HPDE6-E6E7 (cell line): Measurements from ENCODE around the gene IGFBP4.

Source experiments
- DNase-seq: peaks from one replicate; pipeline ENCODE4 v3.0.0; 2011; ENCODE audit warnings: missing footprints; ENCODE audit errors: extremely low spot score

IGFBP4 gene

DNA sequence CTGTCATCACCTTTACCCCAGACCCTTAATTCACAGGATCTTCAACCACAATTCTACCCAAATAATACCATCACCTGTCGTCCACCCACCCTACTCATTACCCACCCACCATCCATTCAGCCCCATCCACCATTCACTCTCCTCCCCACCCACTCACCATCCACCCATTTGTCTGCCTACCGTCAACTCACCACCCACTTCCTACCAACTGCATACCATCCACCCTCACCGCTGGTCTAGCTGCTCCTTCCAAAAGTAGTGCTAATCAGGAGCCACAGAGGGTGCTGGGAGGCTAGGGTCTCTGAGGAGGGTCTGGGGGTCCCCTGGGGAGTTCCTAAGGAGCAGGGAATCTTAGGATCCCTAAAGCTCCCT is 12.0 kb upstream of the IGFBP4 start:
- DNase-seq: no peak

DNA sequence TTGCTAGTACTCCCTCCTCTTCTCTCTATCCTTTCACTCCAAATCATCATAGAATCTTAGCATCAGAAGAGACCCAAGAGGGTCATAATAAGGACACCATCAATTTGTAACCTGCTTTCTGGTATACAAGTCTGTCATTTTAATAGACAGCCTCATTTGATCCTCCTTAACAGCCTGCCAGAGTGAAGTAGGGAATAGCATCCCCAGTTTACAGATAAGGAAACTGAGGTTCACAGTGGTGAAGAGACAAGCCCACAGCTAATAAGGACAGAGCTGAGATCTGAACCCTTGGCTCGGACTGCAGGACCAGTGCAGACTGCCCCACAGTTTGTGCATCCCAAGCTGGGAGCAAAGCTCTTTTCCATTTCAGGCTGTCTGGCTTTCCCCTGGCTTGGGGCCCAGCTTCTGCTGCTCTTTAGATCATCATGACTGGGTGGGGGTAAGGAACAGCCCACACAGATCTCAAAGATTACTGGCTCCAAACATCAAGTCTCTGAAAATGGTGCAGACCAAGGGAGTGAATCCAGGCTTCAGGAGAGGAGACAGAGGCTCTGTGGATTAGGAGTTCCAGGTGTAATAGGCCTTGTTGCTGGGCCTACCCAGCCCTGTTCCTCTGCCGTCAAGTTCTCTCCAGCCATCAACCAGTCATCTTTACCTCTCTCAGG is 10.3 kb upstream of the IGFBP4 start:
- DNase-seq: no peak

DNA sequence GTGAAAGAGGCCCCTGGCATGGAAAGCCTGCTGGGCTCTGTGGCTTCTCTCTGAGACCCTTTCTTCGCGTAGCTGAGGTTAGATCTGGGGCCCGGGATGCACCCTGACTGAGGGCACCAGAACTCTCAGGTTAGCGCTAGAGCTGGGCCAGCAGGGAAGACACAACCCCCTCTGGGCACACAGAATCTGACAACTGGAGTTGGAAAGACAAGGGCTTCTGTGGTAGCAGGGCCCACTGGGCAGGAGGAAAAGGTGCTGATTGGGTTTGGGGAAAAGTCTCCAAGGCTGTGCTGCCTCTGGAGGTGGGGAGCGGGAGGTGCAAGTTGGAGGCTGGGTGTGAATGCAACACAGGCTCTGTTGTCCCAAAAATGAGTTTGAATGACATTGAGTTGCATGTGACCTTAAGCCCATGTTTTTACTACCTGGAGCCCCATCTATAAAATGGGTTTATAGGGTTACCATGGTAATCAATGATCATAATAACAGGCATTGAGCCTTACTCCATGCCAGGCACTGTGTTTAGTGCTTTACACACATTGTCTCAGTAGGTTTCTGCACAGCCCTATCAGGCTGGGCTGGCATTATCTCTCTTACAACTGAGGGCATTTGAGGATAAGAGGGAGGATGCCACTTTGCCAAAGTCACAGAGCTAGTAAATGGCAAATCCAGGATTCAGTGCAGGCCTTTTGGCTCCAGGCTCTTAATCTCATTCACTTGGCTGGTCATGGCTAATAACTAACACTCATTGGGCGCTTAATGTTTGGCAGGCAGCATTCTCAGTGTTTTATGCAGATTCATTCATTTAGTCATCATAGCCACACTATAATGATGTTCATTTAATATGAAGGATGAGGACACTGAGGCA is 9.5 kb upstream of the IGFBP4 start:
- DNase-seq: no peak

DNA sequence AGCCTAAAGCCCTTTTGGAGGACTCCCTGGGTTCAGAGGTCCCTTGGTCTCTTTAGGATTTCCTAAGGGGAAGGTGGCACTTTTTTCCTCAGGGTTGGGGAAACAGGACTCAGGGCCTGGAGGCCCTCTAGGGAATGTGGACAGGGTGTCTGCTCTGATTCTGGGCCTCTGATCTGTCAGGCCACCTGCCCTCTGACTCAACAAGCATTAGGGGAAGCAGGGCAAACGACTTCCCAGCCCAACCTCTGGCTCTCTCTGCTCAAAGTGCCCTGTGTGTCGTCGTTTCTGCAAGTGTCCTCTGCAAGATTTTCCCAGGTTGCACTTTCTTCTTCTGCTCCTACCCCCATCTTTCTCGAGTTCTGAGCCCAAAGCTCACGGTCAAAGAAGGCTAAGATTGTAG is 6.6 kb upstream of the IGFBP4 start:
- no peak for DNase-seq

DNA sequence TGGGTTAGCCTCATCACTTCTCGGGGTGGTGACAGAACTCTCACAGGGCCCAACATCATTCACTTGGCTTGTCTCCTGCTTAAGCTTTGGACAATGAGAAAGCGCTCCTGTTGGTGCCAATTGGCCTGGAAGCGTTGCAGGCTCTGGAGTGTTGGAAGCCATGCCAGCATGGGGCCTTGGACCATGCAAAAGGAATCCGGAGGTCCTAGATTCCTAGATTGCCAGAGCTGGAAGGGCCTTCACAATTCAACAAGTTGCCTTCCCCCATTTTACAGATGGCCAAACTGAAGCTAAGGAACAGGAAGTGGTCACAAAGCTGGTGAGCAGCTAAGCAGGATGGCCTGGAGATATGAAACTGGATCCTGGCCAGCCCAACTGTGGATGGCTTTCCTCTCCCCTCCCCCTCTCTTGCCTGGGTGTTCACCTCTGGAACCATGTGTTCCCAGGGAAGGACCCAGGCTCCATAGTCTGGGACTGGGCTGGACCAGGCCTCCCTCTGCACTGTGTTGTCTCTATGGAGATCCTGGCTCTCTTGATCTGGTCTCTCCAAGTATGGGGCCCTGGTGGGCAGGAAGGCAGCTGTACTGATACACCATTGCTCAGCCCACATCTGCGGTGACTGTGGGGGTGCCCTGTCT is 6.0 kb upstream of the IGFBP4 start:
- DNase-seq: no peak

DNA sequence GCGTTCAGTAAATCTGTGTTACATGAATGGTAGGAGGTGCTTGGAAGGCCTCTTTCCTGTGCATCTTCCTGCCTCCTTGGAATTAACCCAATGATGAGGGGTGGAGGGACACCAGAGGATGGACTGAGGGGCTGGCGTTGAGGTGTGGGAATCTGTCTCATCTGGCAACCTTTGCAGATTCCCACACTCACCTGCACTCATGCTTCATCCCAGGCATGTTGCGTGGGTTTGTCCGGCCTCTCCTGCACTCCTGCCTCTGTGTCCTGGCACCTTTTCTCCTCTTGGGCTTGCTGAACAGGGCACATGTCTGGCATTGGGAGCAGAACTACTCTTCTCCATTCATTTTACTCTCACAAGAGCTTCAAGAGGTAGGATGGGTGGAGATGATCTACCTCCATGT is 3.1 kb upstream of the IGFBP4 start:
- DNase-seq: no peak

DNA sequence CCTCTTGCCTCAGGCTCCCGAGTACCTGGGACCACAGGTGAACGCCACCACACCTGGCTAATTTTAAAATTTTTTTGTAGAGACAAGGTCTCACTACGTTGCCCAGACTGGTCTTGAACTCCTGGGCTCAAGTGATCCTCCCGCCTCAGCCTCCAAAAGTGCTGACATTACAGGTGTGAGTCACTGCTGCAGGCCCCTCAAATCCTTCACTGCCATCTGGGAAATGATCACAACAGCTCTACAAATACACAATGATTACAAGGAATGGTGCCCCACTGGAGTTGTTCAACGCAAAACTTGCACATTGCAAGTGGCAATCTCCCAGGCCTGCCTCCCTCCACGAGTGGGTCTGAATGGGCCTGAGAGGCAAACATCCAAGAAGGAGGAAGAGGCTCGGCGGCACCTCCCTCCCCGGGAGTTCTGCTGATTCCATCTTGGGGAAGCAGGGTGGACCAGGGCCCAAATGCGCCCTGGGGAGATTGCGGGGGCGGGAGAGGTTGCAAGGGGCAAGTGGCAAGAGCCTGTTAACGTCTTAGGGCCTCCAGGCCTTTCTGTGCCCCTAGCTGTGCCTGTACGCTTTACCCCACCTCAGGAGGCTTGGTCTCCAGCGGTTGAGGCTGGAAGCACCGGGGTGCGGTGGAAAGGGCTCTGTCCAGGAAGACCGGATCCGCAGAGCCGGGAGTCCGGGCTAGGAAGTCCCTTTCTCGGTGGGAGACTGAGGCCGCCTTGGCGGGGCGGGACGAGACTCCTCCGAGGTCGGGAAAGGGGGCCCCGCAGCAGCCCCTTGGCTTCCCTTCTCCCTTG is 656 bp upstream of the IGFBP4 start:
- no peak for DNase-seq

DNA sequence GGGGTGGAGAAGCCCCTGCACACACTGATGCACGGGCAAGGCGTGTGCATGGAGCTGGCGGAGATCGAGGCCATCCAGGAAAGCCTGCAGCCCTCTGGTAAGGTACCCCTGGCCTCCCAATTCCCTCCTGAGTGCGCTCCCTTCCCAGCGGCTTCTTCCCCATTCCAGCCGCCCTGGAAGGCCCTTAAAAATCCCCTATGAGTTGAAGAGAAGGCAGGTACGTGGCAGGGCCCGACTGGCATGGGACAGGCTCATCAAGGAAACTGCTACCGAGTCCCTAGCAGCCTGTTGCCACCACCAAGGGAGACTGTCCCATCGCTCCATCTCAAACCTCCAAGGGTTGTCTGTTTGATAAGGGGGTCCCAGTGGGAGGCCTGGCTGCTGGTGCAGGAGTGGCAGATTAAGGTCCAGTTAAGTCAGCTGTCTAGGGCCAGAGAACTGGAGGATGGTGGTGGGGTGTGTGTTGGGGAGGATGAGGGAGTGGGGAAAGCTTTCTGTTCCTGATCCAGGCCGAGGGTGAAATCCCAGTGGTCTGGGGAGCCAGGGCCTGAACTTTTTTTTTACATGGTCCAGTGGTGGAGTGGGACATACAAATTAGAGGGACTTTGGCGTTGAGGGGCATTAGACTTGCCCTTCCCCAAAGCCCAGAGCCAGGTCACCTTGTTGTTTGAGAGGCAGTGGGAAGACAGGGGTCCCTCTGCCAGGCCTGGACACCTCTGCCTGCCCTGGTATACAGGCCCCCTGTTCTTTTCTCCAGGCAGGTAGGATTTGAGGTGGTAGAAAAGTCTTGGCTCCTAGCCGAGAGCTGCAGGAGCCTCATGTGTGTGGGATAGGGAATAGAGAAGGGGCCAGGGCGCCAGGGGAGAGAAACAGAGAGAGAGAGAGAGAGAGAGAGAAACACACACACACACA is 994 bp downstream of the IGFBP4 start:
- no peak for DNase-seq

DNA sequence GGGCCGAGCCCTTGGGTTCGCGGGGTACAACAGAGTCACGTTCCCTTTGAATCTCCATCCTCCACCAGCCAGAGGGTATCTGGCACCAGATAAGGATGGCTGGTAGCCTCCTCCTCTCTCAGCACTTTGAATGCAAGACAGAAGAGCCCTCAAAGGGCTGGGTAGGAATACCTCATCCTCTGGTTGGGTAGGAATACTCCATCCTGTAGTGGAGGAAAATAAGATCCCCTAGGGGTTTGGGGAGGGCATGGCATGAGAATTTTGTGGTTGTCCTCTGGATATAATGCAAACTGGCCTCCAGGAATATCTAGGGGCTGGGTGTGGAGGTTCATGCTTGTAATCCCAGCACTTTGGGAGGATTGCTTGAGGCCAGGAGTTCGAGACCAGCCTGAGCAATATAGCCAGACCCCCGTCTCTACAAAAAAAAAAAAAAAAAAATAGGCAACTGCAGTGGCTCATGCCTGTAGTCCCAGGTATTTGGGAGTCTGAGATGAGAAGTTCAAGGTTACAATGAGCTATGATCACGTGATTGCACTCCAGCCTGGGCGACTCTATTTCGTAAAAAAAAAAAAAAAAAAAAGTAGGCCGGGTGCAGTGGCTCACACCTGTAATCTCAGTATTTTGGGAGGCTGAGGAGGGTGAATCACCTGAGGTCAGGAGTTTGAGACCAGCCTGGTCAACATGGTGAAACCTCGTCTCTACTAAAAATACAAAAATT is 2.7 kb downstream of the IGFBP4 start:
- no peak for DNase-seq

DNA sequence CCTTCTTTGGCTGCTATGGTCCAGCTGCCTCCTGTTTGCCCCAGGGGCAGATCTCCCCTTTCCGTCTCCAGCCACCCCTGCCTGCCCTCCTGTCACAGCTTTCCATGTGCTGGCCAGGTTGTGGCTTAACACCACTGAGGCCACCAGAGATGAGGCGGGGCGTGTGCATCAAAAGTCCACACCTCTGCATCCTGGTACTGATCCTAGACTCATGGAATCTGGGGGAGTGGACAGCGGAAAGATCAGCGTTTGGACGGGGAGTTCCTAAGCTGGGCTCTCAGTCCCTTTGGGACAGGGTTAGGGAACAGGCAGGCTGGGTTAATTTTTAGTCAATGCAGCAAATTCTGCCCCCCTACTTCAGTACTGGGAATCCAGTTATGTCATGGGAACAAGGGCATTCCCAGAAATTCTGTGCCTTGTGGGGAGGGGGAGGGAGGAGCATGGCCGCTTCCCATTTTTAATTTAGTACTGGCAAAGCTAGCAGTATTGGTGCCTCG is 3.9 kb downstream of the IGFBP4 start:
- DNase-seq: no peak

DNA sequence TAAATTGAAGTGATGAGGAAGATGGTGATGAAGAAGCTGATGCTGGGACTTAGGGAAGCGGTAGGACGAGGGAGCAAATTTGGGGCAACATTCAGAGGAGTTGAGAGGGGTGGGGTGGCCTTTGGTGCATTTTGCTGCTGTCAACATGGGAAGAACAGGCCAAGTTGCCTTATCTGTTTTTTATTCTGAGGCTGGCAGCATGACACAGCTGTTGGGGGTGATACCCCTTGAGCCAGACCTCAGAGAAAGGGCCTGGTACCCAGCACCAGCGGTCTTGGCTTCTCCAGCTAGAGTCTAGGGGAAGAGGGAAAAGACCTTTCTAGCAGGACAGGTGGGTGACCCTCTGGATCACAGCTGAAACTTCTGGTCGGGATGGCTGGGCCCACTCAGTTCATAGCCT is 4.6 kb downstream of the IGFBP4 start:
- no peak for DNase-seq

DNA sequence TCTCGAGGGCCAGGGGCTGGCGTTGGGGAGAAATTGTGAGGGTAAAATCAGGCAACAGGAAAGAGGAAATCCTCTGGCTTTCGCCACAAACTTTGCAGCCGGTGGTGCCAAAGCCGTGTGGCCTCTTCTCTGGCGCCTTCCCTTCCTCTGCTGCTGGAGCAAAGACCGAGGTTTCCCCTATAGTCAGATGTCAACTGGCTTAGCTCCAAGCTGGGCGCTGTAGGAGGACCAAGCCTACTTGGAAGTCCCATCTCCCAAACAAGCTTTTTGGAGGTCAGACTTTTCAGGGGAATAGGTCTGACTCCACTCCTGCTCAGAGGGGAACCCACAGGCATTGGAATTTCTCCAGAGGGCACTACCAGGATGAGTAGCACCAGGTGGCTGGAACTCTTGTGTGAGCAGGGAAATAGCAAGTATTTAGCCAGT is 5.0 kb downstream of the IGFBP4 start:
- DNase-seq: no peak

DNA sequence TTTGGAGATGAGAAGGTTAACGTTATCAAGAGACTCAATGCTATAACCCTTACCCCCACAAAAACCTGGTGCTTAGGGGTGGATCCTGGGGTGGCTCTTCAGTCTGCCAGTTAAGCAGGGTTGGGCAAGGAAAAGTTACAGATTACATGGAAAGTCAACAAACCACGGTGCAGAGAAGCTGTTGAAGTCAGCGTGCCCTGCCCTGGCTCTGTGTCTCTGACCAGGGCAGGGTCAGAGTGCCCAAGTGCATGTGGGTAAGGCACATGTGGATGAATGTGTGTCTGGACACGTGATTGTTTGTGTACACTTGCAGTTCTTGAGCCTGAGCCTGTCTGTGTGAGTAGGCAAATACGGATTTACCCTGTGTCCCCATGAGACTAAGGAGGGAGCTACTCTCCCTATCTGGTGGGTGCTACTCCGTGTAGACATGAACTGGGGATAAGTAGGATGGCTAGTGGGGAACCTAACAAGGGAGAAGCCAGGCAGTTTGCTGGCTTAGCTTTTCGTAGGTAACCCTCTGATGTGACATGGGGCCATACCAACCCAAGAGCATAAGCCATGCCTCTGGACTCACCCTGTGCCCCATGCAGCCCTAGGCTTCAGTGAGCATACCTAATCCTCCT is 5.5 kb downstream of the IGFBP4 start:
- DNase-seq: no peak

DNA sequence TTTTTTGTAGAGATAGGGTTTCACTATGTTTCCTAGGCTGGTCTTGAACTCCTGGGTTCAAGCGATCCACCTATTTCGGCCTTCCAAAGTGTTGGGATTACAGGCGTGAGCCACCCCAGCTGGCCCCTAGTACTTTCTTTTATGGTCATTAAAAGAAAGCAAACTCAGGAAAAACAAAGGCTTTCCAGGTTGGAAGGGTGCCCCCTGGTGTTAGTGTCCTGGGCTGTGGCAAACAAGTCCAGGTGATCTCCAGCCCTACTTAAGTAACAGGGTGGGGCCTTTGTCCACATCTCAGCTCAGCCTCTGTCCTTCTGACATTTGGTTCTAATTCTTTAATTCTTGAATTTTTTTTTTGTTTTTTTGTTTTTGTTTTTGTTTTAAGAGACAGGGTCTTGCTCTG is 6.9 kb downstream of the IGFBP4 start:
- peak; percentile 67 for DNase-seq

DNA sequence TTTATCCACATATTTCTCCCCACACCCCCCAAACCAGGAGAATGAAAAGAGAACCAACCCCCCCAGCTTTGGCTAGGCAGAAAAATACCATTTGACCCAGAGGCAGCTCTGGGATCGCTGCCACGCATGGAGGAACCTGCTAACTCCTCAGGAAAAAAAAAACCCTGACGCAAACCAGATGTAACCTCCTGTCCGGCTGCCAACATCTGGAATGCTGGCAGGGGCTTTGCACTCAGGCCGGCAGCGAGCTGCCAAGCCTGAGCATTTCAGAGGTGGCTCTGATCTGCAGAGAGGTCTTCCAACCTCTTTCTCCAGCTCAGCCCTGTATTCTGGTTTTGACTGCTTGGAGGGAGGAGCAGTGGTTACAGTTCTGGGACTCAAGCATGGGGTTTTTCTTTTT is 8.2 kb downstream of the IGFBP4 start:
- DNase-seq: no peak

DNA sequence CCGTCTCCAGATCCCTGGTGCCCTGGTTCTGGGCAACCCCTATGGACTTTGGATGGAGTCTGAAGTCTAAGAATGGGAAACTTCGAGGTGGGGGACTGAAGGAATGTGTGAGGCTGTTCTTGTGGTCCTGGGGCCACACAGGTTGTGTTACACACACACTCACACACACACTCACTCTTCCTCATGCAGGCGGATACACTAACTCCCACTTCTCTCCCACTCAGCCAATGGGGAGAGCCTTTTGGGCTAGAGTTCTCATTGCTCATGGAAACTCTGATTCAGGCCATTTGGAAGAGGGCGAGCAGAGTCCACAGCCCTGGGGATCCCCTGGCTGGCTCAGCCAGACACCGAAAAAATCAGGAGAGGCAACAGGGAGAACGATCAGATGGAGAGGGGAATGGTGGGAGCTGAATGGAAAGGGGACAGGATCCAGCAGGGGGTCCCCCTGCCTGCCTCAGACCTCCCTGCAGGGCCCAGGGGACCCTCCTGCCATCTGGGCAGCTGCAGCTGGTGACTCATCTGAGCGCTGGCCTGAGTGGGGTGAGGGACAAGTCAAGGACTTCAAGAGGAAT is 9.1 kb downstream of the IGFBP4 start:
- DNase-seq: no peak

DNA sequence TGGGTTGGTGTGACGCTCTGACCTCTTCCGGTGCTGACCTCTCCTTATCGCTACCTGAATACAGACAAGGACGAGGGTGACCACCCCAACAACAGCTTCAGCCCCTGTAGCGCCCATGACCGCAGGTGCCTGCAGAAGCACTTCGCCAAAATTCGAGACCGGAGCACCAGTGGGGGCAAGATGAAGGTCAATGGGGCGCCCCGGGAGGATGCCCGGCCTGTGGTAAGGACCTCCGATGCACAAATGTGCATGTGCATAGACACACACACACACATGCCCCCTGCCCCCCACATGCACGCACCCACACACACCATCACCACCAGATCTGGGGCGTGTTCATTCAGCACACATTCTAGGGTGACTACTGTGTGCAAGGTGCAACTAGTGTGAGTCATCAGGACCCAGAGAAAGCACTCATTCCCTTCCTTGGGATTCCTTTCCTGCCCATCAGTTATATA is 9.7 kb downstream of the IGFBP4 start:
- no peak for DNase-seq

DNA sequence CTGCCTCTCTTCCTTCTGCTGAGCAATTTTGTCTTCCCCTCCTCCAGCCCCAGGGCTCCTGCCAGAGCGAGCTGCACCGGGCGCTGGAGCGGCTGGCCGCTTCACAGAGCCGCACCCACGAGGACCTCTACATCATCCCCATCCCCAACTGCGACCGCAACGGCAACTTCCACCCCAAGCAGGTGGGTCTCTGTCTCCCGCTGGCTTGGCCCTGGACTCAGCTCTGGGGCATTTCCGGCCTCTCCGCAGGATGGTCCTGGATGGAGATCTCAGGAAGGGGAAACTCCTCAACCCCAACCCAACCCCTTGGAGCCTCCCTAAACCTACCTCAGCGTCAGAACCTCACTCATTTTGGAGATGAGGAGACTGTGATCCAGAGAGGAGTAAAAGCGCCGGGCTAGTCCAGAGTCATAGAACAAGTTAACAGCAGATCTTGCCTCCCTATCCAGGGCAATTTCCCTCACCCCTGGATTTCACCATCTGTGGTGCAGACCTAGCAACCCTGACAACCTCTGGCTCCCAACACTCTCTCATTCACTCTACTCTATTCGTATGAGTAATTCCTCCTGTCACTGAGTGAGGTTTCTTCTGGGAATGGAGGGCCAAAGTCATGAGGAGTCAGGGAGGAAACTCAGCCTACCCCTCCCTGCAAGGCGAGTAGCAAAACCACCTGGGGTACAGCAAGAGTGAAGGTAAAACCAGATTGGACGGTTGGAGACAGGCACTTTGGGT is 10.8 kb downstream of the IGFBP4 start:
- no peak for DNase-seq

DNA sequence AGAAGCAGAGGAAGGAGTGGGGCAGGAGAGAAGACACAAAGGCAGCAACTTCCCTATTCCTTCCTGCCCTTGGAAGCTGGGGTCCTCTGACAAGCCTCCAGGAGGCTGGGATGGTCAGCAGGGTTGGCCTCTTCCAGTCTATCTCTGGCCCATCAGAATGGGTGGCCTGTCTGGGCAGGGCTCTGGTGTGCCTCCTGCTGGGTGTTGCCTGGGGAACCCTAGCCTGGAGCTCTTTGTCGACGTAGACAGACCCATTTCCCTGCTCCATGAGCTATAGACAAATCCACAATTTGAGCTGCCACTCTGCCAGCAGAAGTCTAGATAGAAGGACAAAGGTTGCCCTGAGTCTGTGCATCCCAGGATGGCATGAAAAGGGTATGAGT is 11.4 kb downstream of the IGFBP4 start:
- DNase-seq: no peak
